Transverse colon (tissue), 4 donors: ENCODE data around the gene SRXN1. TPM values are rescaled to one million over a fixed set of nuclear protein-coding genes. Genes with fewer than 3 reads are reported as not detected.

ENCODE experiments used
- DNase-seq: peaks from one replicate; pipeline ENCODE4 v3.0.0-alpha.2; 2019
- H3K27ac ChIP-seq, 4 donors: fragments of 200-600 bp; sonication (generic); 2 replicates each; pipeline ENCODE4 v1.5.1; 2016 to 2018; ENCODE audit warnings: inconsistent platforms in 4 of 4
- H3K27me3 ChIP-seq: fragments of 200-600 bp; sonication (generic); 2 replicates; pipeline ENCODE4 v1.5.1; 2017; ENCODE audit warnings: inconsistent platforms
- H3K36me3 ChIP-seq, 4 donors: fragments of 200-600 bp; sonication (generic); 2 replicates each; pipeline ENCODE4 v1.5.1; 2017 to 2019; ENCODE audit warnings: inconsistent platforms in 4 of 4
- H3K4me1 ChIP-seq, 4 donors: fragments of 200-600 bp; sonication (generic); 2 replicates each; pipeline ENCODE4 v1.5.1; 2017 to 2020; ENCODE audit warnings: inconsistent platforms in 4 of 4
- H3K4me3 ChIP-seq, 4 donors: fragments of 200-600 bp; sonication (generic); 1 replicate in 1 of 4; 2 replicates in 3 of 4; pipeline versions ENCODE4 v1.5.1 to v1.6.1; 2017 to 2019; ENCODE audit warnings: inconsistent platforms in 4 of 4
- H3K9me3 ChIP-seq, 2 donors: fragments of 200-600 bp; sonication (generic); 2 replicates each; pipeline ENCODE4 v1.5.1; 2017 to 2019; ENCODE audit warnings: inconsistent platforms in 2 of 2
- EP300 ChIP-seq: sonication (generic); formaldehyde crosslinking; IDR thresholded peaks from one replicate; pipeline ENCODE4 v1.6.1; 2017; ENCODE audit warnings: antibody characterized with exemption, low read depth
- POLR2A ChIP-seq: fragments of 450-650 bp; IDR thresholded peaks from one replicate; pipeline ENCODE4 v1.6.1; 2016; ENCODE audit warnings: antibody characterized with exemption, mild to moderate bottlenecking, moderate library complexity
- POLR2AphosphoS5 ChIP-seq, 3 donors: sonication (generic); formaldehyde crosslinking; IDR thresholded peaks; one replicate each; pipeline ENCODE4 v1.6.1; 2016; ENCODE audit warnings: antibody characterized with exemption in 3 of 3
- WGBS, 2 donors: methylation state at CpG; one replicate each; pipeline ENCODE4 v1.1.5; 2018; ENCODE audit warnings: low coverage in 1 of 2; 5-methylcytosine and 5-hydroxymethylcytosine counted together
- in situ Hi-C, 4 donors: fragments of 200-750 bp; cut with MboI; loops; one replicate each; pipeline versions ENCODE4 v1.15.0 to v1.15.1; 2017; ENCODE audit warnings: low sequenced_read_pairs in 3 of 4, low pct_ligation_motif_present in 1 of 4, low pct_unique_long_range_greater_than_20kb in 1 of 4
- intact Hi-C: fragments of 100-400 bp; cut with DNase I; formaldehyde crosslinking; loops from one replicate; pipeline ENCODE4 v1.15.1; 2023; ENCODE audit warnings: low total_unique reads
- total RNA-seq, 4 donors: library from RNA; depleted of rRNA; stranded (reverse); fragments of >200 nt; gene quantifications; one replicate each; pipeline ENCODE4 v1.1.0, GENCODE V29; 2016
- TF ChIP-seq, protein P1 (sequence below), 5 experiments: fragments of 200-600 bp in 3 of 5; fragments of 450-650 bp in 2 of 5; sonication (generic) in 3 of 5; IDR thresholded peaks; 1 replicate in 2 of 5; 2 replicates in 3 of 5; pipeline ENCODE4 v1.5.1; 2016 to 2017; ENCODE audit warnings: antibody characterized with exemption in 5 of 5, inconsistent platforms in 3 of 5, mild to moderate bottlenecking in 2 of 5, moderate library complexity in 1 of 5

Gene SRXN1
- total RNA-seq, 4 donors from 2014 or later = 8.6 to 43.0 (median 21.2) TPM

DNA sequence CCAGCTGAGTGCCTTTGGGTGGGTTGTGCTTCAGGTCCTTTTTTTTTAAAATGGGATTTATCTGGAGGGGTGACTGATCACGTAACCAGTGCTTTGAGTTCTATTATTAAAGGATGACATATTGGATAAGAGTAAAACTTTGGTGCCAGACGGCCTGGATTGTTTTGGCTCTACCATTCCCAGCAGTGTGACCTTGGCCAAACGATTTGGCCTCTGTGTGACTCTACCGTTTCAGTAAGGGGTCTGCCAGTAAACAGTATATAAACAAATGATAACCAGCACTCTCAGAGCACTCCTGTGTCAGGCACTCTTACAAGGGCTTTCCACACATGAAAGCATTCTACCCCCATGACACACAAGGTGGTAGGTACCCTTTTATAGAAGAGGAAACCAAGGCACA is 13.9 kb upstream of the SRXN1 start:
- H3K27ac ChIP-seq = no peak overlapping the region
- H3K4me3 ChIP-seq = no peak overlapping the region
- no peaks in the 10 kb centered on the region for H3K4me1 ChIP-seq
- in situ Hi-C loops (no loop called here), intact Hi-C loops (no loop called here)
- no peak for DNase-seq
- H3K36me3 ChIP-seq = no peaks in the 10 kb centered on the region
- H3K9me3 ChIP-seq = no peaks in the 10 kb centered on the region
- peaks cover 85% of the 10 kb centered on the region for H3K27me3 ChIP-seq
- TF ChIP-seq POLR2AphosphoS5 (IDR thresholded peaks at IDR 0.05) = no peak
- TF ChIP-seq, protein P1, sequence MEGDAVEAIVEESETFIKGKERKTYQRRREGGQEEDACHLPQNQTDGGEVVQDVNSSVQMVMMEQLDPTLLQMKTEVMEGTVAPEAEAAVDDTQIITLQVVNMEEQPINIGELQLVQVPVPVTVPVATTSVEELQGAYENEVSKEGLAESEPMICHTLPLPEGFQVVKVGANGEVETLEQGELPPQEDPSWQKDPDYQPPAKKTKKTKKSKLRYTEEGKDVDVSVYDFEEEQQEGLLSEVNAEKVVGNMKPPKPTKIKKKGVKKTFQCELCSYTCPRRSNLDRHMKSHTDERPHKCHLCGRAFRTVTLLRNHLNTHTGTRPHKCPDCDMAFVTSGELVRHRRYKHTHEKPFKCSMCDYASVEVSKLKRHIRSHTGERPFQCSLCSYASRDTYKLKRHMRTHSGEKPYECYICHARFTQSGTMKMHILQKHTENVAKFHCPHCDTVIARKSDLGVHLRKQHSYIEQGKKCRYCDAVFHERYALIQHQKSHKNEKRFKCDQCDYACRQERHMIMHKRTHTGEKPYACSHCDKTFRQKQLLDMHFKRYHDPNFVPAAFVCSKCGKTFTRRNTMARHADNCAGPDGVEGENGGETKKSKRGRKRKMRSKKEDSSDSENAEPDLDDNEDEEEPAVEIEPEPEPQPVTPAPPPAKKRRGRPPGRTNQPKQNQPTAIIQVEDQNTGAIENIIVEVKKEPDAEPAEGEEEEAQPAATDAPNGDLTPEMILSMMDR (IDR thresholded peaks at IDR 0.05) = no peak
- 27% methylated on average over 4 of the region's 4 CpGs; no CpG with 5 or more reads in 1 of the 2 donors for WGBS, 2 donors

DNA sequence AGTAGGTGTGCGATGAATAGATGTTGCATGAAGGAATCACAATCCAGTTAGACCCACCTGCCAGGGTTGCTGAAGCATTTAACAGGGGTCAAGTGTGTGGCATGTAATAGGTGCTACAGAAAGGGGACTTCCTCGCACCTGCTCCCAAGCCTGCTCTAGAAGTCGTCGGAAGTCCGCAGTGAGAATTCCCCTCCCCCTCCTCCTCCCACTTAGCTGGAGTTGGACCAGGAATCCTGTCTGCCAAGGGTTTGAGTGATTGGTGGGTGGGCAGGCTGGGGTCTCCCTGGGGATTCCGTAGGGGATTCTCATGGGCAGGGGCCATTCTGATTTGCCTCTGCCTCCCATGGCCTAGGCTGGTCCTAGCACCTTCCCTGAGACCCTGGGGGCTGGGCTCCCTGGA is 12.3 kb upstream of the SRXN1 start:
- 0 to 30% methylated on average over 2 to 6 of the region's 6 CpGs for WGBS, 2 donors
- Histone ChIP-seq H3K27me3 (peaks cover 87% of the 10 kb centered on the region), H3K9me3 (no peaks in the 10 kb centered on the region), H3K27ac (no peak overlapping the region), H3K4me3 (no peak overlapping the region), H3K4me1 (no peaks in the 10 kb centered on the region), H3K36me3 (no peaks in the 10 kb centered on the region)
- TF ChIP-seq EP300 (no peak), POLR2AphosphoS5 (IDR thresholded peaks at IDR 0.05) (no peak), POLR2A (no peak)
- TF ChIP-seq, protein P1 (IDR thresholded peaks at IDR 0.05) = no peak
- intact Hi-C loops = no loop called here
- in situ Hi-C loops = no loop called here
- DNase-seq = no peak

DNA sequence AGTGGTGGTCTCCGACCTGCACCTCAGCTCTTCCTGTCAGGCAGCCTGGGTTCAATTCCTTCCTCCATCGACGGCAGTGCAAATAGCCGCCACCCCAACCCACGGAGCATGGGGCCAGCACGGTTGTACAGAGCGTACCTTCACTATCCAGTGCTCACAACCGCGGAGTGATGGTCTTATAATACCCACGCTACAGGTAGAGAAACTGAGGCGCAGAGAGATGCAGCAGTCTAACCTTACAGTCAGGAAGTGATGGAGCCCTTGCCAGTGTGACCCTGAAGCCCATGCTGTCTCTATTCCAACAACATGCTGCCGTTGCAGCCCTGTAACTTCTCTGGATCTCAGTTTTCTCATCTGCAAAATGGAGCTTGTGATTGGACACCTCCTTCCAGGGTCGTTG is 11.6 kb upstream of the SRXN1 start:
- Histone ChIP-seq H3K9me3 (no peaks in the 10 kb centered on the region), H3K4me3 (no peak overlapping the region), H3K27me3 (peaks cover 91% of the 10 kb centered on the region), H3K27ac (no peak overlapping the region), H3K4me1 (no peaks in the 10 kb centered on the region), H3K36me3 (no peaks in the 10 kb centered on the region)
- in situ Hi-C loops = no loop called here
- 53% methylated on average over 13 of the region's 13 CpGs; no CpG with 5 or more reads in 1 of the 2 donors for WGBS, 2 donors
- TF ChIP-seq, protein P1 (IDR thresholded peaks at IDR 0.05) = no peak
- TF ChIP-seq POLR2AphosphoS5 (IDR thresholded peaks at IDR 0.05) (no peak), POLR2A (no peak), EP300 (no peak)
- DNase-seq = no peak
- intact Hi-C loops = no loop called here

DNA sequence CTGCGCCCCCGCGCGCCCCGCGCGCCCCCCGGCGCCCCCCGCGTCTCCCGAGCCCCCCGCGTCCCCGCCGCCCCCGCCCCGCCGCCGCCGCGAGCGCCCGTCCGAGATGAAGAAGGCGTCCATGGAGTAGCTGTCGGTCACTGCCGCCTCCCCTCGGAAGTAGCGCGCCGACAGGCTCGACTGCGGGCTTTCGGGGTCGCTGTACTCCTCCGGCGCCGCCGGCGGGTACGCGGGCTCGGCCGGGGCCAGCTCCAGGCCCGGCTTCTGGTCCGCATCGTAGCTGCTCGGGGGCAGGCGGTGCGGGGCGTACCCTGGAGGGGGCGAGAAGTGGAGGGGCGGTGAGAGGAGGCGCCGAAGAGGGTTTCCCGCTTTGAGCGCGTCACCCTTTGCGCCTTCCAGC is 11.2 kb upstream of the SRXN1 start:
- intact Hi-C loops = no loop called here
- no peaks in the 10 kb centered on the region for H3K9me3 ChIP-seq
- H3K36me3 ChIP-seq = no peaks in the 10 kb centered on the region
- no peak for DNase-seq
- 37% methylated on average over 31 of the region's 60 CpGs; no CpG with 5 or more reads in 1 of the 2 donors for WGBS, 2 donors
- TF ChIP-seq POLR2A (no peak), EP300 (no peak), POLR2AphosphoS5 (IDR thresholded peaks at IDR 0.05) (no peak)
- TF ChIP-seq, protein P1 (IDR thresholded peaks at IDR 0.05) = no peak
- no peak overlapping the region for H3K27ac ChIP-seq
- no peak overlapping the region for H3K4me3 ChIP-seq
- peaks cover 91% of the 10 kb centered on the region for H3K27me3 ChIP-seq
- in situ Hi-C loops = no loop called here
- H3K4me1 ChIP-seq = no peaks in the 10 kb centered on the region
